GM12864 (cell line): ENCODE results near the gene TRO.

Experiments
- DNase-seq: peaks from one replicate; pipeline ENCODE4 v3.0.0-alpha.2; 2011; ENCODE audit warnings: low read depth
- H3K4me3 ChIP-seq: 2 replicates; pipeline ENCODE4 v1.5.1; 2011; ENCODE audit warnings: mild to moderate bottlenecking, low read depth, low read length, control low read depth
- CTCF ChIP-seq: IDR thresholded peaks from 2 replicates; pipeline ENCODE4 v1.5.1; 2011; ENCODE audit warnings: low read depth, mild to moderate bottlenecking, moderate library complexity, low read length, control low read depth, inconsistent platforms; ENCODE audit errors: missing control alignments

TRO gene

GRCh38 chrX:54950730-54951375 is 30.2 kb downstream of the TRO start:
- DNase-seq = no peak
- no peak overlapping the region for H3K4me3 ChIP-seq
- TF ChIP-seq CTCF = no peak

GRCh38 chrX:54961750-54962149 is 41.1 kb downstream of the TRO start:
- no peak for DNase-seq
- no peak overlapping the region for H3K4me3 ChIP-seq
- no peak for TF ChIP-seq CTCF

DNA sequence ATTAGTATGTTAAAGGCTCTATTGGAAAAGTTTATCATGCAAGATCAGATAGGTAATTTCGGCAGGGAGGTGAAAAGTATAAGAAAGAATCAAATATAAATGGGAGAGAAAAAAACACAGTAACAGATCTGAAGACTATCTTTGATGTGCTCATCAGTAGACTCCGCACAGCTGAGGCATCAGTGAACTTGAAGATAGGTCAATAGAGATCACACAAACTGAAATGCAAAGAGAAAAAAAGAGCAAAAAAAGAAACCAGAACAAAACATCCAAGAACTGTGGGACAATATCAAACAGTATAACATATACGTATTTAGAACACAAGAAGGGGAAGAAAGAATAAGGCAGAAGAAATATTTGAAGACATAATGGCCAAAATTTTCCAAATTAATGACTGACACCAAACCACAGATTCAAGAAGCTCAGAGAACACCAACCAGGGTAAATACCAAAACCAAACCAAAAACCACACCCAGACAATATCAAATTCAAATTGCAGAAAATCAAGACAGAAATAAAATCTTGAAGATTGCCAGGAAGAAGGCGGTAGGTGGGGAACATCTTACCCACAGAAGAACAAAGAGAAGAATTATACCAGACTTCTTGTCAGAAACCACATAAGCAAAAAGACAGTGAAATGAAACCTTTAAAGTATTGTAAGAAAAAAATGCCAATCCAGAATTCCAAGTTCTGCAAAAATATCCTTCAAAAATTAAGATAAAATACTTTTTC is 44.3 kb downstream of the TRO start:
- no peak for DNase-seq
- no peak overlapping the region for H3K4me3 ChIP-seq
- TF ChIP-seq CTCF = no peak

GRCh38 chrX:54977387-54977786 is 56.8 kb downstream of the TRO start:
- H3K4me3 ChIP-seq = no peak overlapping the region
- no peak for DNase-seq
- TF ChIP-seq CTCF = no peak

DNA sequence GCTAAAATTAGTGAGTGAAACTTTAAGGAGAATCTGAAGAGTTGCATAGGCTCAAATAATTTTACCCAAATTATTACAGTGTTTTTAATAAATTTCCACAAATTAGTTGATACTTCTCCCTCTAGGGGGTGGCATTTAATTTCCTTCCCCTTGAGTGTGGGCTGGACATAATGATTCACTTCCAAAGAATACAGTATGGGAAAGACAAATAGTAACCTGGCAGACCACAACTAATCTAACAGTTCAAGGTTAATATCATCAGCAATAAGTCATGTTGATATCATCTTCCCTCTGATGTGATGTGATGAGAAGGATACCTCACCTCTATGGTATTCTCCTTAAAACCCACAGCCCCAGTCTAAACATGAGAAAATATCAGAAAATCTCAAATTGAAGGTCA is 57.8 kb downstream of the TRO start:
- H3K4me3 ChIP-seq = no peak overlapping the region
- no peak for DNase-seq
- TF ChIP-seq CTCF = no peak

DNA sequence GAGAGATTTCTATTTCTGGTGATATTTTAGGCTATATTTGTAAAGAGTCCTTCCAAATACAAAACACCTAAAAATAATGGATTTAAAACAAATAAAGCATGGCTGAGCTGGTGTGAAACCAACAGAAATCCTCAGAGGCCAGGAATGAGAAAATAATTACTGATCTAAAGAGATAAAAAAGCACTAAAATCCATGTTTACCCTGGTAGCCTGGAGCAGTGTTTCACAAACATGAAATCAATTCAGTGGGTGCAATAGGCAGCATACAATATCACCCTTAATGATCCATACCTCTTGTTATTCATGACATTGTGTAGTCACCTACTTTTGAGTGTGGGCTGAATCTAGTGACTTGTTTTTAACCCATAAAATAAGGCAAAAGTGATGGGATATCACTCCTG is 58.8 kb downstream of the TRO start:
- no peak overlapping the region for H3K4me3 ChIP-seq
- TF ChIP-seq CTCF = no peak
- no peak for DNase-seq

DNA sequence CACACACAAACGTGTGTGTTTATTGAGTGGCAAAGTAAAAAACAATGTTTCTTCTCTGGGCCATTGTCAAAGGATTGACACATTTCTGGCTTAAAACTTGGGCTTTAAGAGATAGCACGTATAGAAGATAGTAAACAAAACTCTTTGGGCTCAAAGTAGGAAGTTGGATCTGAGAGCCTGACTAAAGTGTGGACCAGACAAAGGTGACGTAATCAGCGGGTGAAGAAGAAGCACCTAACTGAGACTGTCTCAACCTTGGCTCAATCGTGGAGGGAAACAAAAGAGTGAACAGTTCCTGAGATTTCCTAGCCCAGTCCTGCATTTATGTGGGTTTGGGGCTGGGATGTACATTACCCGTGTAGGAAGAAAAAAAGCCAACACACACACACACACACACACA is 59.7 kb downstream of the TRO start:
- no peak for DNase-seq
- no peak overlapping the region for H3K4me3 ChIP-seq
- no peak for TF ChIP-seq CTCF
